GM23338 (cell line): ENCODE measurements around the gene CDH4. TPM values are rescaled to one million over a fixed set of nuclear protein-coding genes. Genes with fewer than 3 reads are reported as not detected.

Experiments
- ATAC-seq: fragments of 200-7000 bp; cut with Tn5 transposase; 3 replicates; pipeline ENCODE4 v1.9.1; 2020
- DNase-seq: peaks from one replicate; pipeline ENCODE4 v3.0.0-alpha.2; 2015; ENCODE audit warnings: low spot score
- H2AFZ ChIP-seq: fragments of 200-600 bp; sonication (generic); 2 replicates; pipeline ENCODE4 v1.8.0; 2016; ENCODE audit warnings: antibody characterized with exemption, mild to moderate bottlenecking, moderate library complexity
- H3F3A ChIP-seq: fragments of 200-600 bp; sonication (generic); replicated peaks from 2 replicates; pipeline ENCODE4 v1.8.0; 2017; ENCODE audit warnings: antibody characterized with exemption, mixed run types, low read depth
- H3K27ac ChIP-seq: fragments of 200-600 bp; sonication (generic); 2 replicates; pipeline ENCODE4 v1.6.1; 2016; ENCODE audit warnings: low read depth
- H3K27me3 ChIP-seq: fragments of 200-600 bp; sonication (generic); 2 replicates; pipeline ENCODE4 v1.8.0; 2016; ENCODE audit warnings: mild to moderate bottlenecking, mixed run types, moderate library complexity; ENCODE audit not compliant: insufficient read depth
- H3K36me3 ChIP-seq: fragments of 200-600 bp; sonication (generic); 2 replicates; pipeline ENCODE4 v1.8.0; 2016; ENCODE audit warnings: mild to moderate bottlenecking; ENCODE audit not compliant: insufficient read depth
- H3K4me1 ChIP-seq: fragments of 200-600 bp; sonication (generic); 2 replicates; pipeline ENCODE4 v1.8.0; 2016; ENCODE audit warnings: mild to moderate bottlenecking, moderate library complexity; ENCODE audit not compliant: insufficient read depth
- H3K4me2 ChIP-seq: fragments of 200-600 bp; sonication (generic); 2 replicates; pipeline ENCODE4 v1.7.1; 2017; ENCODE audit warnings: mixed run types
- H3K4me3 ChIP-seq: fragments of 200-600 bp; sonication (generic); 2 replicates; pipeline ENCODE4 v1.6.1; 2016; ENCODE audit warnings: mixed run types
- H3K79me2 ChIP-seq: fragments of 200-600 bp; sonication (generic); replicated peaks from 2 replicates; pipeline ENCODE4 v1.8.0; 2017; ENCODE audit warnings: mild to moderate bottlenecking; ENCODE audit not compliant: insufficient read depth
- H3K9me2 ChIP-seq: fragments of 200-600 bp; sonication (generic); 2 replicates; pipeline ENCODE4 v1.8.0; 2017; ENCODE audit not compliant: insufficient read depth
- H4K20me1 ChIP-seq: fragments of 200-600 bp; sonication (generic); replicated peaks from 2 replicates; pipeline ENCODE4 v1.8.0; 2017; ENCODE audit warnings: mild to moderate bottlenecking; ENCODE audit not compliant: insufficient read depth
- H3K27ac Mint-ChIP-seq: 2 replicates; pipeline ENCODE4 v1.8.0; 2020; ENCODE audit warnings: inconsistent platforms, mild to moderate bottlenecking, moderate library complexity, mixed read lengths
- H3K27me3 Mint-ChIP-seq: 3 replicates; pipeline ENCODE4 v1.8.0; 2022; ENCODE audit warnings: low read depth, mild to moderate bottlenecking, moderate library complexity, mixed read lengths, inconsistent platforms; ENCODE audit not compliant: insufficient read depth, poor library complexity
- H3K36me3 Mint-ChIP-seq: 3 replicates; pipeline ENCODE4 v1.8.0; 2021; ENCODE audit warnings: low read depth, mild to moderate bottlenecking, inconsistent platforms, moderate library complexity, mixed read lengths
- H3K4me1 Mint-ChIP-seq: 3 replicates; pipeline ENCODE4 v1.8.0; 2020; ENCODE audit warnings: mild to moderate bottlenecking, inconsistent platforms, mixed read lengths
- H3K4me3 Mint-ChIP-seq: 3 replicates; pipeline ENCODE4 v1.8.0; 2021; ENCODE audit warnings: moderate library complexity, mild to moderate bottlenecking, inconsistent platforms, mixed read lengths
- H3K9me3 Mint-ChIP-seq: 3 replicates; pipeline ENCODE4 v1.8.0; 2020; ENCODE audit warnings: moderate library complexity, mild to moderate bottlenecking, inconsistent platforms, mixed read lengths
- CTCF ChIP-seq, 2 experiments: fragments of 200-600 bp in 1 of 2; sonication (generic) in 1 of 2; conservative IDR thresholded peaks; 2 replicates each; pipeline versions ENCODE4 v1.5.1 to v1.6.1; 2016 to 2017; ENCODE audit warnings: antibody characterized with exemption in 2 of 2, low read depth in 2 of 2, mild to moderate bottlenecking in 2 of 2, moderate library complexity in 1 of 2
- ETS1 ChIP-seq: IDR thresholded peaks from 2 replicates; pipeline ENCODE4 v1.6.1; 2016; ENCODE audit warnings: antibody characterized with exemption
- NANOG ChIP-seq: IDR thresholded peaks from 2 replicates; pipeline ENCODE4 v1.6.1; 2016; ENCODE audit warnings: antibody characterized with exemption, borderline replicate concordance
- POLR2AphosphoS5 ChIP-seq: IDR thresholded peaks from 2 replicates; pipeline ENCODE4 v1.6.1; 2016; ENCODE audit warnings: antibody characterized with exemption, low read depth
- ZNF114 ChIP-seq: fragments of 250-450 bp; sonication (Bioruptor Pico); IDR thresholded peaks from 2 replicates; pipeline ENCODE4 v1.5.0; 2020; ENCODE audit warnings: mild to moderate bottlenecking, moderate library complexity
- ZNF331 ChIP-seq: fragments of 250-450 bp; sonication (Bioruptor Pico); IDR thresholded peaks from 2 replicates; pipeline ENCODE4 v1.5.0; 2020; ENCODE audit warnings: low read depth, mild to moderate bottlenecking, moderate library complexity
- ZNF462 ChIP-seq: fragments of 250-450 bp; sonication (Bioruptor Pico); IDR thresholded peaks from 2 replicates; pipeline ENCODE4 v1.5.0; 2020; ENCODE audit warnings: mild to moderate bottlenecking, moderate library complexity
- polyA plus RNA-seq: library from polyadenylated mRNA; unstranded; fragments of >200 nt; fragmentation: Nextera tagmentation; extraction: Ambion mirVana; gene quantifications from 2 replicates; pipeline ENCODE4 v1.2.1, GENCODE V29; 2016
- total RNA-seq: library from RNA; depleted of rRNA; stranded (reverse); fragments of >200 nt; shearing (Covaris generic); gene quantifications from 2 replicates; pipeline ENCODE4 v1.2.3, GENCODE V29; 2014
- TF ChIP-seq, protein P1 (sequence below): IDR thresholded peaks from one replicate; pipeline ENCODE4 v1.6.1; 2018; ENCODE audit warnings: antibody characterized with exemption; ENCODE audit not compliant: unreplicated experiment

CDH4 gene
- total and polyA plus RNA-seq, 2 experiments from 2014 or later: 1.2 to 4.2 TPM

GRCh38 chr20:61419010-61419409 lies 166.9 kb downstream of the CDH4 start (continued):
- TF ChIP-seq ETS1 (no peak), CTCF (conservative IDR thresholded peaks at IDR 0.05; ENCODE audit: low read depth in 2 of 2) (no peak)
- TF ChIP-seq, protein P1, sequence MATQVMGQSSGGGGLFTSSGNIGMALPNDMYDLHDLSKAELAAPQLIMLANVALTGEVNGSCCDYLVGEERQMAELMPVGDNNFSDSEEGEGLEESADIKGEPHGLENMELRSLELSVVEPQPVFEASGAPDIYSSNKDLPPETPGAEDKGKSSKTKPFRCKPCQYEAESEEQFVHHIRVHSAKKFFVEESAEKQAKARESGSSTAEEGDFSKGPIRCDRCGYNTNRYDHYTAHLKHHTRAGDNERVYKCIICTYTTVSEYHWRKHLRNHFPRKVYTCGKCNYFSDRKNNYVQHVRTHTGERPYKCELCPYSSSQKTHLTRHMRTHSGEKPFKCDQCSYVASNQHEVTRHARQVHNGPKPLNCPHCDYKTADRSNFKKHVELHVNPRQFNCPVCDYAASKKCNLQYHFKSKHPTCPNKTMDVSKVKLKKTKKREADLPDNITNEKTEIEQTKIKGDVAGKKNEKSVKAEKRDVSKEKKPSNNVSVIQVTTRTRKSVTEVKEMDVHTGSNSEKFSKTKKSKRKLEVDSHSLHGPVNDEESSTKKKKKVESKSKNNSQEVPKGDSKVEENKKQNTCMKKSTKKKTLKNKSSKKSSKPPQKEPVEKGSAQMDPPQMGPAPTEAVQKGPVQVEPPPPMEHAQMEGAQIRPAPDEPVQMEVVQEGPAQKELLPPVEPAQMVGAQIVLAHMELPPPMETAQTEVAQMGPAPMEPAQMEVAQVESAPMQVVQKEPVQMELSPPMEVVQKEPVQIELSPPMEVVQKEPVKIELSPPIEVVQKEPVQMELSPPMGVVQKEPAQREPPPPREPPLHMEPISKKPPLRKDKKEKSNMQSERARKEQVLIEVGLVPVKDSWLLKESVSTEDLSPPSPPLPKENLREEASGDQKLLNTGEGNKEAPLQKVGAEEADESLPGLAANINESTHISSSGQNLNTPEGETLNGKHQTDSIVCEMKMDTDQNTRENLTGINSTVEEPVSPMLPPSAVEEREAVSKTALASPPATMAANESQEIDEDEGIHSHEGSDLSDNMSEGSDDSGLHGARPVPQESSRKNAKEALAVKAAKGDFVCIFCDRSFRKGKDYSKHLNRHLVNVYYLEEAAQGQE: no peak

DNA sequence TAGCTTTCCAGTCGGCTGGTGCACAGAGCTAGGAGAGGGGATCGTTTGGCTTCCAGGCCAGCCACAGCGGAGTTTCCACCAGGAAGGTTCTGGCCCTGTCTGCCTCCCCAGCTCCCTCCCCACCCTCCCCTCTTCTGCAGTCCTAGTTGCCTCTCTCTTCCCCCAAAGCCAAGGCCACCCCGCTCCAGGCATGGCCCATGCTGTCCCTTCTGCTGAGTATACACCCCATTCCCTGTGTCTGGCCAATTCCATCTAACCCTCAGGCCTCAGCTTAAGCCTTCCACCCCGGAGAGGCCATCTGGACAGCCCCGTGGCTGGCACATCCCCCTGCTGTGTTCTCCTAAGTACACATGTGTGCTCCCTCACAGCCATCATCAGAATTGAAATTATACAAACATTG lies 167.4 kb downstream of the CDH4 start:
- Histone ChIP-seq H2AFZ (no peak overlapping the region), H3K36me3 (no peaks in the 10 kb centered on the region), H4K20me1 (no peaks in the 10 kb centered on the region), H3K27ac (no peak overlapping the region), H3K4me3 (no peak overlapping the region), H3K4me2 (no peak overlapping the region), H3K9me2 (no peaks in the 10 kb centered on the region), H3F3A (0 out of 2 replicates have a peak, but pooled peaks cover 3% of the 10 kb centered on the region), H3K27me3 (no peaks in the 10 kb centered on the region), H3K4me1 (peaks cover 10% of the 10 kb centered on the region), H3K79me2 (no peaks in the 10 kb centered on the region)
- Mint-ChIP-seq H3K36me3 (no peaks in the 10 kb centered on the region; the same call in 1 of the 3 replicates), H3K9me3 (no peaks in the 10 kb centered on the region), H3K27ac (no peak overlapping the region), H3K4me3 (no peak overlapping the region), H3K4me1 (peaks cover 8% of the 10 kb centered on the region), H3K27me3 (peaks cover 26% of the 10 kb centered on the region)
- DNase-seq (no peak), ATAC-seq (no peak)
- no peak for TF ChIP-seq NANOG
- no peak for TF ChIP-seq ETS1
- TF ChIP-seq ZNF114: no peak
- TF ChIP-seq POLR2AphosphoS5: no peak
- TF ChIP-seq ZNF331 (CRISPR knock-in tag): no peak
- no peak for TF ChIP-seq ZNF462 (CRISPR knock-in tag)
- no peak for TF ChIP-seq CTCF (conservative IDR thresholded peaks at IDR 0.05; ENCODE audit: low read depth in 2 of 2)
